PC-9 (cell line): ENCODE measurements around the gene SERPINI1. TPM values are rescaled to one million over a fixed set of nuclear protein-coding genes. Genes with fewer than 3 reads are reported as not detected.

Experiments used
- BruUV-seq: library from RNA; stranded (reverse); fragments of 400-500 nt; replicated peaks from 2 replicates; lab custom pipeline; 2021; lab: Mats Ljungman, UMichigan
- CTCF ChIA-PET: fragments of 300-600 bp; sonication (Branson Sonifier 250); formaldehyde crosslinking; loops from one replicate; lab custom pipeline; 2022; ENCODE audit warnings: antibody characterized with exemption; lab: Charles Lee
- POLR2A ChIA-PET: fragments of 300-600 bp; sonication (Branson Sonifier 250); formaldehyde crosslinking; loops from one replicate; lab custom pipeline; 2022; ENCODE audit warnings: antibody characterized with exemption; ENCODE audit not compliant: unreplicated experiment; lab: Charles Lee
- DNase-seq, 2 experiments: peaks; one replicate each; pipeline versions ENCODE4 v3.0.0 to v3.0.0-alpha.2; 2015 to 2022; ENCODE audit warnings: mixed read lengths in 1 of 2
- H2AFZ ChIP-seq: fragments of 200-600 bp; sonication (generic); 2 replicates; pipeline ENCODE4 v1.8.1; 2017; ENCODE audit warnings: antibody characterized with exemption
- H3F3A ChIP-seq: fragments of 200-600 bp; sonication (generic); 2 replicates; pipeline ENCODE4 v1.8.1; 2017; ENCODE audit warnings: antibody characterized with exemption, mild to moderate bottlenecking, low read depth; ENCODE audit not compliant: insufficient read depth
- H3K27ac ChIP-seq: fragments of 200-600 bp; sonication (generic); 2 replicates; pipeline ENCODE4 v1.6.1; 2016; ENCODE audit warnings: mixed run types
- H3K27me3 ChIP-seq: fragments of 200-600 bp; sonication (generic); 2 replicates; pipeline ENCODE4 v1.6.1; 2016; ENCODE audit warnings: low read depth, mixed run types; ENCODE audit not compliant: insufficient read depth
- H3K36me3 ChIP-seq: fragments of 200-600 bp; sonication (generic); 2 replicates; pipeline ENCODE4 v1.6.1; 2016; ENCODE audit warnings: low read depth, mixed run types
- H3K4me1 ChIP-seq: fragments of 200-600 bp; sonication (generic); replicated peaks from 2 replicates; pipeline ENCODE4 v1.6.1; 2016; ENCODE audit warnings: mixed run types; ENCODE audit not compliant: insufficient read depth
- H3K4me2 ChIP-seq: fragments of 200-600 bp; sonication (generic); 2 replicates; pipeline ENCODE4 v1.6.1; 2017; ENCODE audit warnings: mixed run types
- H3K4me3 ChIP-seq: fragments of 200-600 bp; sonication (generic); 2 replicates; pipeline ENCODE4 v1.6.1; 2016; ENCODE audit warnings: mixed run types
- H3K79me2 ChIP-seq: fragments of 200-600 bp; sonication (generic); 2 replicates; pipeline ENCODE4 v1.6.1; 2017; ENCODE audit warnings: low read depth, mixed run types
- H3K9me2 ChIP-seq: fragments of 200-600 bp; sonication (generic); 2 replicates; pipeline ENCODE4 v1.8.1; 2017; ENCODE audit warnings: mild to moderate bottlenecking; ENCODE audit not compliant: insufficient read depth
- H3K9me3 ChIP-seq: fragments of 200-600 bp; sonication (generic); 2 replicates; pipeline ENCODE4 v1.8.1; 2016; ENCODE audit warnings: low read depth; ENCODE audit not compliant: insufficient read depth
- H4K20me1 ChIP-seq: fragments of 200-600 bp; sonication (generic); 2 replicates; pipeline ENCODE4 v1.8.1; 2017; ENCODE audit not compliant: insufficient read depth
- EZH2 ChIP-seq: fragments of 200-600 bp; sonication (generic); IDR thresholded peaks from 2 replicates; pipeline ENCODE4 v1.8.0; 2017; ENCODE audit warnings: antibody characterized with exemption, low read depth
- intact Hi-C: fragments of 100-400 bp; cut with micrococcal nuclease; formaldehyde crosslinking; loops from one replicate; pipeline ENCODE4 v1.10.0; 2022; ENCODE audit not compliant: unreplicated experiment
- total RNA-seq: library from RNA; stranded (reverse); gene quantifications from 2 replicates; pipeline ENCODE4 v1.2.3, GENCODE V29; 2021
- TF ChIP-seq, protein P1 (sequence below): fragments of 200-600 bp; sonication (generic); conservative IDR thresholded peaks from 2 replicates; pipeline ENCODE4 v1.6.1; 2017; ENCODE audit warnings: mixed run types, antibody characterized with exemption, mild to moderate bottlenecking, moderate library complexity

Gene SERPINI1
- total RNA-seq, 1 experiment from 2014 or later, result 2.4 TPM

DNA sequence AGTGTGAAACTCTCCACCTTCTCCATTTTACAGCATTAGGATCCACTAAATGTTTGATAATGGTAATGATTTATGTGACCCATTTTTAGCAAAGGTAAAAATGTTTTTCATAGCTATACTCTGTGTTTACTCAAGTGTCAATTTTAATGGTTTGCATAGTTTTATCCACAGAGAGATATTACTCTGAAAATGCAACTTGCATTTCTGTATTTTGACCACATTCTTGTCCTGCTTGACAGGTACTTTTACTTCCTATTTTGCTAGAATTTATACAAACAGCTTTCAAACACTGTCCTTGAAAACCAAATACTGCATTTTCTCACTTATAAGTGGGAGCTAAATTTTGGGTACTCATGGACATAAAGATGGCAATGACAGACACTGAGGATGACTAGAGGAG is 62.9 kb downstream of the SERPINI1 start:
- Histone ChIP-seq H3K36me3 (no peaks in the 10 kb centered on the region), H3K4me2 (no peak overlapping the region), H3K9me3 (no peaks in the 10 kb centered on the region), H3K27me3 (no peaks in the 10 kb centered on the region), H3K4me1 (no peaks in the 10 kb centered on the region), H2AFZ (no peak overlapping the region), H3F3A (no peaks in the 10 kb centered on the region), H4K20me1 (no peaks in the 10 kb centered on the region), H3K79me2 (no peaks in the 10 kb centered on the region), H3K27ac (no peak overlapping the region), H3K4me3 (no peak overlapping the region), H3K9me2 (no peaks in the 10 kb centered on the region)
- ChIA-PET CTCF (no interaction called here), POLR2A (no interaction called here)
- no peak for DNase-seq
- no TSS peak for BruUV-seq
- intact Hi-C loops, result no loop called here
- TF ChIP-seq, protein P1, sequence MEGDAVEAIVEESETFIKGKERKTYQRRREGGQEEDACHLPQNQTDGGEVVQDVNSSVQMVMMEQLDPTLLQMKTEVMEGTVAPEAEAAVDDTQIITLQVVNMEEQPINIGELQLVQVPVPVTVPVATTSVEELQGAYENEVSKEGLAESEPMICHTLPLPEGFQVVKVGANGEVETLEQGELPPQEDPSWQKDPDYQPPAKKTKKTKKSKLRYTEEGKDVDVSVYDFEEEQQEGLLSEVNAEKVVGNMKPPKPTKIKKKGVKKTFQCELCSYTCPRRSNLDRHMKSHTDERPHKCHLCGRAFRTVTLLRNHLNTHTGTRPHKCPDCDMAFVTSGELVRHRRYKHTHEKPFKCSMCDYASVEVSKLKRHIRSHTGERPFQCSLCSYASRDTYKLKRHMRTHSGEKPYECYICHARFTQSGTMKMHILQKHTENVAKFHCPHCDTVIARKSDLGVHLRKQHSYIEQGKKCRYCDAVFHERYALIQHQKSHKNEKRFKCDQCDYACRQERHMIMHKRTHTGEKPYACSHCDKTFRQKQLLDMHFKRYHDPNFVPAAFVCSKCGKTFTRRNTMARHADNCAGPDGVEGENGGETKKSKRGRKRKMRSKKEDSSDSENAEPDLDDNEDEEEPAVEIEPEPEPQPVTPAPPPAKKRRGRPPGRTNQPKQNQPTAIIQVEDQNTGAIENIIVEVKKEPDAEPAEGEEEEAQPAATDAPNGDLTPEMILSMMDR, result no peak
- no peak for TF ChIP-seq EZH2

DNA sequence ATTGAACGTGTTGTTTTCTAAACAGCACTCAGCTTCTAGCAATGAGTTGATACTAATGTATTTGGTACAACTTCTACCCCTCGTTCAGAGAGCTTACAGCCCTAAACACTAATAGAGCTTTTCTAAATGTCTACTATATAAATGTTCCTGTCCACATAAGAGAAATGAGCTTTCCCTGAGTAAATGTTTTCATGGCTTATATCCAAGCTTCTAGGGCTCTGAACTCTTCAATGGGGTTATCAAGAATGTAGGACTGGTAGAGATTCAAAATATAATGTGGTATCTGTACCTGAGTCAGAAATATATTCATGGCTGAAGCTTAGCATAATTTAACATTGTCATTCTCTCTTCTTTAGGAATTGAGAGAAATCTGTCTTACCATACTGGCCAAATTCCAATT is 73.4 kb downstream of the SERPINI1 start:
- Histone ChIP-seq H3K9me2 (no peaks in the 10 kb centered on the region), H3K4me3 (no peak overlapping the region), H3K79me2 (no peaks in the 10 kb centered on the region), H3K9me3 (no peaks in the 10 kb centered on the region), H3K27me3 (no peaks in the 10 kb centered on the region), H3K4me1 (no peaks in the 10 kb centered on the region), H3K27ac (no peak overlapping the region), H3K36me3 (no peaks in the 10 kb centered on the region), H4K20me1 (no peaks in the 10 kb centered on the region), H3K4me2 (no peak overlapping the region), H3F3A (no peaks in the 10 kb centered on the region), H2AFZ (no peak overlapping the region)
- BruUV-seq, result no TSS peak
- intact Hi-C loops, result loop anchor here (1.0 kb wide), 1 partner anchor 8 kb away; no protein-coding TSS in a partner anchor
- TF ChIP-seq EZH2, result no peak
- TF ChIP-seq, protein P1, result no peak
- no peak for DNase-seq
- ChIA-PET POLR2A (no interaction called here), CTCF (no interaction called here)

DNA sequence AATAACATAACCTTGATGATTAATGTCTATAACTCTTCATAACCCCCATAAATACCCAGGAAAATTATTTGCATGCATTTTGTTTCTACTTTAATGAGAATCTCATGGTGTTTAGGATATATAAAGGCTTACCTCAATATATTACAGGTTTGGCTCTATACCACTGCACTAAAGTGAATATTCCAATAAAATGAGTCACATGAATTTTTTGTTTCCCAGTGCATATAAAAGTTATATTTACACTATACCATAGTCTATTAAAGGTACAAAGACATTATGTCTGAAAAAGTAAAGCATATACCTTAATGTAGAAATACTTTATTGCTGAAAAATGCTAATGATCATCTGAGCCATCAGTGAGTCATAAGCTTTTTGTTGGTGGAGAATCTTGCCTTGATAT is 74.7 kb downstream of the SERPINI1 start:
- POLR2A ChIA-PET, result no interaction called here
- DNase-seq, result no peak
- no TSS peak for BruUV-seq
- H3K79me2 ChIP-seq, result no peaks in the 10 kb centered on the region
- TF ChIP-seq, protein P1, result no peak
- no peak for TF ChIP-seq EZH2
- intact Hi-C loops, result no loop called here
- H4K20me1 ChIP-seq, result no peaks in the 10 kb centered on the region
- H3K36me3 ChIP-seq, result no peaks in the 10 kb centered on the region
- H3K4me1 ChIP-seq, result no peaks in the 10 kb centered on the region
- no peak overlapping the region for H3K4me3 ChIP-seq
- CTCF ChIA-PET, result no interaction called here
- no peak overlapping the region for H3K27ac ChIP-seq
- H2AFZ ChIP-seq, result no peak overlapping the region
- no peaks in the 10 kb centered on the region for H3K9me3 ChIP-seq
- no peaks in the 10 kb centered on the region for H3F3A ChIP-seq
- H3K27me3 ChIP-seq, result no peaks in the 10 kb centered on the region
- H3K4me2 ChIP-seq, result no peak overlapping the region
- no peaks in the 10 kb centered on the region for H3K9me2 ChIP-seq
